Cardiac fibroblast (primary cell): ENCODE data around the gene ADD1.
A peak's percentile ranks its signal among the peaks of the same experiment; 100 is the strongest.

Experiments used
- DNase-seq, 2 donors: peaks; one replicate each; pipeline versions ENCODE4 v3.0.0 to v3.0.0-alpha.2; 2010; ENCODE audit warnings: low read depth in 2 of 2
- H3K4me3 ChIP-seq, 2 donors: replicated peaks in 1 of 2; 1 replicate in 1 of 2; 2 replicates in 1 of 2; pipeline ENCODE4 v1.5.1; 2011; ENCODE audit warnings: low read depth in 2 of 2, low read length in 2 of 2, mild to moderate bottlenecking in 2 of 2, moderate library complexity in 1 of 2
- CTCF ChIP-seq: IDR thresholded peaks from one replicate; pipeline ENCODE4 v1.5.1; 2011; ENCODE audit warnings: low read depth, mild to moderate bottlenecking, low read length, inconsistent platforms

ADD1 gene

GRCh38 chr4:2865196-2865780, 21.6 kb downstream of the ADD1 start:
- DNase-seq = no peak
- no peak overlapping the region for H3K4me3 ChIP-seq
- TF ChIP-seq CTCF = no peak

GRCh38 chr4:2866160-2866861, 22.7 kb downstream of the ADD1 start:
- no peak for TF ChIP-seq CTCF
- no peak overlapping the region for H3K4me3 ChIP-seq
- DNase-seq = no peak

- peak in 1 of 2 donors; percentile 63 for DNase-seq
- TF ChIP-seq CTCF = no peak
- H3K4me3 ChIP-seq = no peak overlapping the region
These were observed 23.2 kb downstream of the ADD1 start for GRCh38 chr4:2866891-2867290.

DNA sequence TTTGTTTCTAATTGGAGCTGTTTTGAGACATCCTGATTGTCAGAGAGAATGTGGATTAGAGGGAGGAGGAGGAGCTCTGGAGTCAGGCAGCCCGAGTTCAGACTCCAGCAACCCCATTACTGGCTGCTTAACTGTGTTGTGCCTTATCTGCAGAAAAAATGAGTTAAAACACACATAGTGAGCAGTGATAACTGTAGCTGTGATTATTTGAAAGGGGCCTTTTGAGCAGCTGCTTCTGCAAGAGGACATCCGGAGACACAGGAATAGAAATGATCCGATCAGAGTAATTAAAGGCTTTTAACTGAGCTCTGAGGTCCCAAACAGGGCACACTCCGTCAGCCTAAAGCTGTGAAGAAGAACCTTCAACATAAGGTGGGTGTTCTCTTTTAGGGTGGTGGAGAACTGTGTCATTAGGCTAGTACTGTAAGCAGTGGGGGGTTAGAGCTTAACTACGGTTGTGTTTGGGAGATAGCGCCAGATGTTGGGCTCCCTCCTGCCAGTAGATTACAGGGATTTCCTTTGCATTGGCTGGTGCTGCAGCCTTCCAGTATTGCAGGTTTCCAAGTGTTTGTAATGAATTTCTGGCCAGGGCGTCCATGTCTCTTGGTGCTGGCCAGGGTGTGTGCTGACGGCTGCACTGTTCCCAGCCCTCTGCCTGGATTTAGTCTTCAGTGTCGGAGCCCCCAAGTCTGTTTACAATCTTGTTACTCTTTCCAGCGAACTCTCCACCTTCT, 24.3 kb downstream of the ADD1 start:
- DNase-seq = peak; percentile 40 to 61
- no peak for TF ChIP-seq CTCF
- H3K4me3 ChIP-seq = peak overlapping the region; percentile 16 to 36

- no peak for DNase-seq
- TF ChIP-seq CTCF = no peak
- peak overlapping the region in 1 of 2 donors; percentile 36 for H3K4me3 ChIP-seq
These were observed 25.3 kb downstream of the ADD1 start for GRCh38 chr4:2868877-2869487.

DNA sequence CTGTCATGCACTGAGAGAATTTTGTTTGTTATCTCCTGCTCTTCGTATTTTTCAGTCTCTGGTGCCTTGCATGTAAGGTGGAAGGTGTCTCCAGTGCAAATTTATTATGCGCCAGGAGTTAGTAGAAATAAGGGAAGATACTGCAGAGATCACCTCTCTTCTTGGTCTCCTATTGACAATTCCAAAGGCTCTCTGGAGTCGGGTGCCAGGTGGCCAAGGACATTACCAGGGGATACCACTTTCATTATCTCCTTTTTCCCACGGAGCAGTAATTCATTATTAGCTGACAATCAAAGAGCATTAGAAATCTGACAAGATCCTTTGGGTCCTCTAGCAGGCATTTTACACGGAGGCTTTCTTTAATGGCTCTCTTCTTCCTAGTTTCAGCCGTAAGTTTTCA, 26.0 kb downstream of the ADD1 start:
- no peak for DNase-seq
- H3K4me3 ChIP-seq = no peak overlapping the region
- no peak for TF ChIP-seq CTCF
